Suprapubic skin (tissue), 4 donors: ENCODE data around the gene SMIM1. TPM values are rescaled to one million over a fixed set of nuclear protein-coding genes. Genes with fewer than 3 reads are reported as not detected.

Experiments used
- DNase-seq, 2 donors: peaks; one replicate each; pipeline ENCODE4 v3.0.0-alpha.2; 2019; ENCODE audit warnings: low spot score in 2 of 2
- H3K27ac ChIP-seq: fragments of 200-600 bp; sonication (generic); one replicate; pipeline ENCODE4 v1.5.1; 2019
- H3K27me3 ChIP-seq: fragments of 200-600 bp; sonication (generic); one replicate; pipeline ENCODE4 v1.5.1; 2019
- H3K36me3 ChIP-seq: fragments of 200-600 bp; sonication (generic); one replicate; pipeline ENCODE4 v1.5.1; 2019
- H3K4me1 ChIP-seq: fragments of 200-600 bp; sonication (generic); one replicate; pipeline ENCODE4 v1.5.1; 2019
- H3K4me3 ChIP-seq: fragments of 200-600 bp; sonication (generic); one replicate; pipeline ENCODE4 v1.5.1; 2019; ENCODE audit warnings: mild to moderate bottlenecking
- H3K9me3 ChIP-seq: fragments of 200-600 bp; sonication (generic); one replicate; pipeline ENCODE4 v1.5.1; 2019
- CTCF ChIP-seq, 2 donors: fragments of 200-600 bp in 1 of 2; fragments of 450-650 bp in 1 of 2; sonication (generic) in 1 of 2; IDR thresholded peaks; one replicate each; pipeline ENCODE4 v1.5.1; 2016 to 2019; ENCODE audit warnings: antibody characterized with exemption in 2 of 2, mild to moderate bottlenecking in 1 of 2, moderate library complexity in 1 of 2
- EP300 ChIP-seq: sonication (generic); formaldehyde crosslinking; IDR thresholded peaks from one replicate; pipeline ENCODE4 v1.6.1; 2017; ENCODE audit warnings: antibody characterized with exemption
- POLR2A ChIP-seq, 2 donors: fragments of 450-650 bp; IDR thresholded peaks; one replicate each; pipeline ENCODE4 v1.6.1; 2017; ENCODE audit warnings: antibody characterized with exemption in 2 of 2, mild to moderate bottlenecking in 2 of 2, moderate library complexity in 2 of 2
- POLR2AphosphoS5 ChIP-seq, 3 donors: sonication (generic); formaldehyde crosslinking; IDR thresholded peaks; one replicate each; pipeline ENCODE4 v1.6.1; 2017; ENCODE audit warnings: antibody characterized with exemption in 3 of 3
- WGBS: methylation state at CpG from one replicate; pipeline ENCODE4 v1.1.5; 2018; 5-methylcytosine and 5-hydroxymethylcytosine counted together
- total RNA-seq, 4 donors: library from RNA; depleted of rRNA; stranded (reverse); fragments of >200 nt; gene quantifications; one replicate each; pipeline ENCODE4 v1.1.0, GENCODE V29; 2016

SMIM1 gene
- total RNA-seq, 4 donors from 2014 or later: 3.2 to 8.4 (median 3.4) TPM; not detected in 1

- DNase-seq: no peak
- H3K9me3 ChIP-seq: no peaks in the 10 kb centered on the region
- no peak overlapping the region for H3K27ac ChIP-seq
- H3K36me3 ChIP-seq: peaks cover 28% of the 10 kb centered on the region
- no peak for TF ChIP-seq EP300
- no peak overlapping the region for H3K4me3 ChIP-seq
- WGBS: 30% methylated on average over 2 of the region's 2 CpGs
- H3K27me3 ChIP-seq: no peaks in the 10 kb centered on the region
- no peaks in the 10 kb centered on the region for H3K4me1 ChIP-seq
Observed at GRCh38 chr1:3811595-3811911, 39.0 kb downstream of the SMIM1 start.

GRCh38 chr1:3814065-3814464, 41.5 kb downstream of the SMIM1 start:
- DNase-seq: no peak
- Histone ChIP-seq H3K9me3 (no peaks in the 10 kb centered on the region), H3K27ac (no peak overlapping the region), H3K27me3 (no peaks in the 10 kb centered on the region), H3K4me3 (no peak overlapping the region), H3K36me3 (peaks cover 42% of the 10 kb centered on the region), H3K4me1 (no peaks in the 10 kb centered on the region)
- 88% methylated on average over 2 of the region's 2 CpGs for WGBS
- no peak for TF ChIP-seq POLR2AphosphoS5 (IDR thresholded peaks at IDR 0.05)
- no peak for TF ChIP-seq CTCF (IDR thresholded peaks at IDR 0.05)
- no peak for TF ChIP-seq EP300
- TF ChIP-seq POLR2A (IDR thresholded peaks at IDR 0.05): no peak

GRCh38 chr1:3814771-3815561, 42.4 kb downstream of the SMIM1 start:
- no peak for TF ChIP-seq POLR2AphosphoS5 (IDR thresholded peaks at IDR 0.05)
- TF ChIP-seq CTCF (IDR thresholded peaks at IDR 0.05): no peak
- TF ChIP-seq POLR2A (IDR thresholded peaks at IDR 0.05): no peak
- no peak for TF ChIP-seq EP300
- Histone ChIP-seq H3K4me3 (no peak overlapping the region), H3K4me1 (no peaks in the 10 kb centered on the region), H3K27me3 (no peaks in the 10 kb centered on the region), H3K36me3 (peaks cover 47% of the 10 kb centered on the region), H3K9me3 (no peaks in the 10 kb centered on the region), H3K27ac (no peak overlapping the region)
- 88% methylated on average over 30 of the region's 42 CpGs for WGBS
- no peak for DNase-seq

- DNase-seq: no peak
- 90% methylated on average over 34 of the region's 38 CpGs for WGBS
- Histone ChIP-seq H3K27ac (no peak overlapping the region), H3K4me3 (no peak overlapping the region), H3K9me3 (no peaks in the 10 kb centered on the region), H3K4me1 (no peaks in the 10 kb centered on the region), H3K27me3 (no peaks in the 10 kb centered on the region), H3K36me3 (peaks cover 63% of the 10 kb centered on the region)
- TF ChIP-seq POLR2AphosphoS5 (IDR thresholded peaks at IDR 0.05): no peak
- TF ChIP-seq EP300: no peak
- TF ChIP-seq POLR2A (IDR thresholded peaks at IDR 0.05): no peak
- TF ChIP-seq CTCF (IDR thresholded peaks at IDR 0.05): no peak
Observed at GRCh38 chr1:3816331-3817137, 44.0 kb downstream of the SMIM1 start.

GRCh38 chr1:3817138-3817740, 44.7 kb downstream of the SMIM1 start:
- TF ChIP-seq CTCF (IDR thresholded peaks at IDR 0.05) (no peak), POLR2A (IDR thresholded peaks at IDR 0.05) (no peak), EP300 (no peak), POLR2AphosphoS5 (IDR thresholded peaks at IDR 0.05) (no peak)
- H3K36me3 ChIP-seq: peaks cover 70% of the 10 kb centered on the region
- H3K27me3 ChIP-seq: no peaks in the 10 kb centered on the region
- WGBS: 94% methylated on average over 15 of the region's 17 CpGs
- H3K4me3 ChIP-seq: no peak overlapping the region
- H3K27ac ChIP-seq: no peak overlapping the region
- DNase-seq: no peak
- no peaks in the 10 kb centered on the region for H3K9me3 ChIP-seq
- no peaks in the 10 kb centered on the region for H3K4me1 ChIP-seq
